NCI-H2171 treated with DMSO at 0.1 percent for 48 hours (cell line): ENCODE results near the gene VAPA.

Experiments
- DNase-seq: peaks from one replicate; lab custom pipeline; 2025; lab: John Stamatoyannopoulos, UW

VAPA gene

GRCh38 chr18:9941103-9941502 is 27.3 kb downstream of the VAPA start:
- peak; percentile 8 for DNase-seq

- no peak for DNase-seq
These were observed 27.8 kb downstream of the VAPA start for GRCh38 chr18:9941660-9942059.

DNA sequence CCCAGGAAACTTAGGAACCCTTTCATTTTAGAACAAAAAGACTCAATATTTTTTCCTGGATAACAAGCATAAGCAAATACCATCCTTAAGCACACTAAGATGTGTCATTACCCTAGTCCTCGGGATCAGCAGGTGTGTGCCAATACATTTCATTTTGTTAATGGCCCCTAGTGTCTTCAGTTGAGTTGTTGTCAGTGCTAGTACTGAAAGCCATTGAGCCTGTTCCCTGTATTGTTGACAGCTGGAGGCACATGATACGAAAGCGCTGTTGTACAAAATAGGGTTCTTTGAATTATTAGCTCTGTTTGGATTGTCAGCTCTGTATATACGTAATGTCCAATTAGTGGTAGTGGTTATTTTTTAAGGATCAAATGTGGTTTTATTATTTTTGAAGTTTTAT is 29.5 kb downstream of the VAPA start:
- DNase-seq: peak; percentile 66

GRCh38 chr18:9944805-9945204 is 31.0 kb downstream of the VAPA start:
- peak; percentile 89 for DNase-seq

DNA sequence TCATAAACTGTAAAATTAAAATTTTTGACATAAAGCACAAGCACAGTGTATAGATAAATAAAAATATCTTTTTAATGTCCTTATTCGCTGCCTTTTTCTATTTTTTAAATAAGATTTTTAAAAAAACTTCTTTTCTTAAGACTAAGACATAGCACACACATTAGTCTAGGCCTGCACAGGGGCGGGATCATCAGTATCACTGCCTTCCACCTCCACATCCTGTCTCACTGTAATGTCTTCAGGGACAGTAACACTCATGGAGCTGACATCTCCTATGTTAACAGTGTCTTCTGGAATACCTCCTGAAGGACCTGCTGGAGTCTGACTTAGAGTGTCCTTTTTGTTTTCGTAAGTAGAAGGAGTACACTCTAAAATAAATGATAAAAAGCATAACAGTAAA is 33.0 kb downstream of the VAPA start:
- DNase-seq: no peak

- DNase-seq: no peak
These were observed 33.4 kb downstream of the VAPA start for GRCh38 chr18:9947248-9947647.

GRCh38 chr18:9949315-9949714 is 35.5 kb downstream of the VAPA start:
- DNase-seq: no peak

GRCh38 chr18:9949861-9950260 is 36.0 kb downstream of the VAPA start:
- DNase-seq: no peak

GRCh38 chr18:9950289-9951016 is 36.6 kb downstream of the VAPA start:
- DNase-seq: no peak

GRCh38 chr18:9951022-9951859 is 37.4 kb downstream of the VAPA start:
- no peak for DNase-seq

- DNase-seq: no peak
These were observed 39.0 kb downstream of the VAPA start for GRCh38 chr18:9952633-9953416.

DNA sequence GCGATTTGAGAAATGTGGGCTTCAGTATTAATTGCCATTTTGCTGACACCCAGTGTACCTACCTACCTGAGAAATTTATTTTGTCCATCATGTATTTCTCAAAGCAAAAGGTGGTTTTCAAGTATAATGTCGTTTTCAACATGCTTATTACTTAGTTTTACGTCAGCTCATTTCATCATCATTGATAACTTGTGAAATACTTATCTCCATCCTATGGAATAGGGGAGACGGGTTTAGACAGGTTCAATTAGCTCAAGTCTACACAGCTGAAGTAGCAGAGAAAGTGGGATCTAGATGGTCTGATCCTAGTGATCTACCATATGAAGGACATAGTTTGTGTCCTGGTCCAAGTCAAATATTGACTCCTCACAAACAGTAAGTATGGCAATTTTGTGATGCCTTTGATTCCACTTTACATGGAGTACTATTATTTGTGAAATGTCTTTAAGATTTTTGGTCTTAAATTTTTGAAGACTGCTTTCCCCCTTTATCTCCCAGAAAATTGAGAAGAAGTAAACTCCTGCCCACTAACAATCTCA is 45.1 kb downstream of the VAPA start:
- no peak for DNase-seq

DNA sequence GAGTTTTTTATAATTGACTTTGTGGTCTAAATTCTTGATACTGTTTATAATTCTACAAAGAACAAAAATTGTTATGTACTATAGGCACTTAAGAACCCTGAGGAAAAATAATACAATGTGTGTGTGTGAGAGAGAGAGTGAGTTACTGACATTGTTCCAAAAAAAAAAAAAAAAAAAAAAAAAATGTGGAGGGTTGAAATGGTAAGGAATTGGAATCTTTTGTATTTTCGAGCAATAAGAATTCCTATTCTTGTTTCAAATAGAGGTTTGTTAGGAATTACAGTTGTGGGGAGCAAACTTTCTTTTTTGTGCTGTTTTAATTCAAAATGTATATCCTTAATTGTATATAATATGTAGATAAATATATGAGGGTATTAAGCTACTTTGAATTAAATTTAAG is 45.7 kb downstream of the VAPA start:
- DNase-seq: no peak

DNA sequence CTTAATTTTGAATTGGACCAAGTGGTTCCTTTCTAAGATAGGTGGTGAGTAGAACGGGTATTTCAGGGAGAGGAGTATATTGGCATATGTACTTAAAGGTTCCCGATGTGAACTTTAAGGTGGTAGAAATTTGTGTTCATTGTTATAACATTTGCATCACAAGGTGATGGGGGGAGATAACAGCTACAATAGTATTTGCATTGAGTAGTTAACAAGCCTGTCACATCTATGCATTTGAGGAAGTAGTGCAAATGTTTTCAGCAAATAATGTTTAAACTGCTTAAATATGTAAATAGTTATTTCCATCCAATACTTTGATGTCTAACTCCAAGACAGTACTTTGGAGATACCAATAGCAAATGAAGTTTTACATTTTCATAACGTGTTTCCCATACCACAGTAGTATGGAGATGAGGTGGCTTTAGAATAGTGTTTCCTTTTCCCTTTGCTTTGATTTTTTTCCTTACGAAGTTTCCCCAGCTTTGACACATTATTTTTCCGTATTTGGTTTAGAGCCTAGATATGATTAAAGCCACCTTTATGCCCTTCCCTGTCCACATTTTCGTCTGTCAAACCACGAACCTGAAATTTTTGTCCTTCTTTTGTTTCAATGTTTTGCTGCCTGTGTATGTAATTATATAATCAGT is 46.6 kb downstream of the VAPA start:
- no peak for DNase-seq

- DNase-seq: peak; percentile 37
These were observed 47.2 kb downstream of the VAPA start for GRCh38 chr18:9961041-9961440.

DNA sequence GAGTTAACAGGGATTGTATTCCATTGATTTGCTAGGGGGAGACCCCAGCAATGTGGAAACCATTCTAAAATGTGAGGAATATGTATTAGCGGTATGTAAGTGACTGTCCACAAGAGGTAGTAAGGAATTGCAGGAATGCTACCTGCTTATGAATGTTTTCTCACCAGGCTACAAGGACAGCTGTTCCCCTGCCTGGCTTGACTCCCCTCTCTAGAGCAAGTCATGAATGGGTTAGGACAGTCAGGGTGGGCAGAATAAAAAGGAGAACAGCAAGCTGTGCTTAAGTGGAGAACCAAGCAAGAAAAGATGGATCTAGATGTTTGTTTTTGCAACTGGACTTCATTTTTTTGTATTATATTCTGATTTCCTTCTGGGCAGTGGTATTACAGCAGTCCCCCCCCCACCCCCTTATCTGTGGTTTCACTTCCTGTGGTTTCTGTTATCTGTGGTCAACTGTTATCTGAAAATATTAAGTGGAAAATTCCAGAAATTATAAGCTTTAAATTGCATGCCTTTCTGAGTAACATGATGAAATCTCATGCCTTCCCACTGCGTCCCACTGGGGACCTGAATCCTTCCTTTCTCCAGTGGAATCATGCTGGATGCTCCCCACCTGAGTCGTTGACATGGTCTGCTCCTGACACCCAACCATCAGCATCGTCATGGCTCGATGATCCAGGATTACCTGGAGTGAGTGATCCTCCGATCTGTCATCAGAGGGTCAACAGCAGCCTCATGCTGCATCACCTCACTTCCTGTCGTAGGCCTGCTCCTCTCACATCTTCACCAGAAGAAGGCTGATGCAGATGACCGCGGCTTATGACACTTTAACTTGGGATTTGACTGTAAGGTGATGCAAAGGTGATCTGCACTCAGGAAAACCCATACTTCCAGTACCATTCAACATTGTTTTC is 52.2 kb downstream of the VAPA start:
- no peak for DNase-seq

GRCh38 chr18:9968081-9968848 is 54.4 kb downstream of the VAPA start:
- no peak for DNase-seq

- no peak for DNase-seq
These were observed 55.4 kb downstream of the VAPA start for GRCh38 chr18:9969247-9969646.

- peak; percentile 71 for DNase-seq
These were observed 57.6 kb downstream of the VAPA start for GRCh38 chr18:9971313-9971920.

DNA sequence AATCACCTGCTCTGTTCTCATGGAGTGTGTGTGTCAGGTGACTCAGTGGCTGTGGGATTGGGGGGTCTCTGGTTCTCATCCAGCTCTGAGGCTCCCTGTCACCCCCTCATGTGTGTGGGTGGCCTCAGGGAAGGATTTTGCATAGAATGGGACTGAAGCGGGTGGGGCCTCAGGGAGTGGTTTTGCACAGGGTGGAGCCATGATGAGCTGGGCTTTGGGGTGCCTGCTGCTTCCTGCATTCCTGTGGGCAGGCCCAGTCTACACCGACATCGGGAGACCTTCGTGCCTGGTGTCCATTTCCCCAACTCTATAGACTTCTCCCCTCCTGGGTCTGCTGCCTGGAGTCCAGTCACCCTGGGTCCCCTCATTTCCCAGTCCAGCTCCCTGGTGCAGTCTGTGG is 59.7 kb downstream of the VAPA start:
- no peak for DNase-seq
